ENCODE measurements around the gene EGR1. TPM values are rescaled to one million over a fixed set of nuclear protein-coding genes. Genes with fewer than 3 reads are reported as not detected.

EGR1 gene
- total RNA-seq, 1 donor from 2014 or later: 0.90 TPM

GRCh38 chr5:138452720-138453119 lies 12.6 kb upstream of the EGR1 start:
- no peak for DNase-seq (ENCODE audit: low read depth in 2 of 2)

GRCh38 chr5:138453590-138453989 lies 11.7 kb upstream of the EGR1 start:
- no peak for DNase-seq (ENCODE audit: low read depth in 2 of 2)

GRCh38 chr5:138454121-138454520 lies 11.2 kb upstream of the EGR1 start:
- DNase-seq (ENCODE audit: low read depth in 2 of 2): no peak

- DNase-seq (ENCODE audit: low read depth in 2 of 2): no peak
Measured at GRCh38 chr5:138455232-138455930, 9.9 kb upstream of the EGR1 start.

- no peak for DNase-seq (ENCODE audit: low read depth in 2 of 2)
Measured at GRCh38 chr5:138457531-138458275, 7.6 kb upstream of the EGR1 start.

GRCh38 chr5:138458384-138458783 lies 6.9 kb upstream of the EGR1 start:
- DNase-seq (ENCODE audit: low read depth in 2 of 2): no peak

- no peak for DNase-seq (ENCODE audit: low read depth in 2 of 2)
Measured at GRCh38 chr5:138458856-138459255, 6.4 kb upstream of the EGR1 start.

- DNase-seq (ENCODE audit: low read depth in 2 of 2): peak; percentile 72 to 90
Measured at GRCh38 chr5:138459311-138459933, 5.9 kb upstream of the EGR1 start.

GRCh38 chr5:138460032-138460693 lies 5.1 kb upstream of the EGR1 start:
- DNase-seq (ENCODE audit: low read depth in 2 of 2): no peak

- DNase-seq (ENCODE audit: low read depth in 2 of 2): peak; percentile 63 to 71
Measured at GRCh38 chr5:138461343-138462125, 3.7 kb upstream of the EGR1 start.

- DNase-seq (ENCODE audit: low read depth in 2 of 2): no peak
Measured at GRCh38 chr5:138463419-138464007, 1.8 kb upstream of the EGR1 start.

- DNase-seq (ENCODE audit: low read depth in 2 of 2): peak; percentile 80 to 92
Measured at GRCh38 chr5:138464008-138464387, 1.3 kb upstream of the EGR1 start.

GRCh38 chr5:138464388-138465260 lies 655 bp upstream of the EGR1 start:
- DNase-seq (ENCODE audit: low read depth in 2 of 2): peak; percentile 95 to 97

- DNase-seq (ENCODE audit: low read depth in 2 of 2): no peak
Measured at GRCh38 chr5:138466125-138466899, 1.0 kb downstream of the EGR1 start.

GRCh38 chr5:138466900-138467710 lies 1.8 kb downstream of the EGR1 start:
- DNase-seq (ENCODE audit: low read depth in 2 of 2): no peak

- no peak for DNase-seq (ENCODE audit: low read depth in 2 of 2)
Measured at GRCh38 chr5:138467711-138468132, 2.4 kb downstream of the EGR1 start.

- no peak for DNase-seq (ENCODE audit: low read depth in 2 of 2)
Measured at GRCh38 chr5:138468133-138468965, 3.1 kb downstream of the EGR1 start.

All from dermis microvascular lymphatic vessel endothelial cell (primary cell).